AG20443 (cell line): Measurements from ENCODE around the gene NAT14.
A peak's percentile ranks its signal among the peaks of the same experiment; 100 is the strongest.
"Not testable (repeated sequence)": the region's sequence is repeated elsewhere in the genome, so short reads cannot be mapped to it uniquely, and the experiment has no call there.

Source experiments
- DNase-seq: peaks from one replicate; pipeline ENCODE4 v3.0.0; 2012; ENCODE audit warnings: low spot score, mixed read lengths

NAT14 gene, protein sequence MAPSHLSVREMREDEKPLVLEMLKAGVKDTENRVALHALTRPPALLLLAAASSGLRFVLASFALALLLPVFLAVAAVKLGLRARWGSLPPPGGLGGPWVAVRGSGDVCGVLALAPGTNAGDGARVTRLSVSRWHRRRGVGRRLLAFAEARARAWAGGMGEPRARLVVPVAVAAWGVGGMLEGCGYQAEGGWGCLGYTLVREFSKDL

GRCh38 chr19:55484593-55485438, at the start of gene NAT14:
TSS of gene NAT14 (plus strand) at chr19:55485188. CDS start at chr19:55485709, 521 bp downstream.
- peak; percentile 88 for DNase-seq

- DNase-seq = no peak
Observed at GRCh38 chr19:55436847-55437246, 48.1 kb upstream of the NAT14 start.

DNA sequence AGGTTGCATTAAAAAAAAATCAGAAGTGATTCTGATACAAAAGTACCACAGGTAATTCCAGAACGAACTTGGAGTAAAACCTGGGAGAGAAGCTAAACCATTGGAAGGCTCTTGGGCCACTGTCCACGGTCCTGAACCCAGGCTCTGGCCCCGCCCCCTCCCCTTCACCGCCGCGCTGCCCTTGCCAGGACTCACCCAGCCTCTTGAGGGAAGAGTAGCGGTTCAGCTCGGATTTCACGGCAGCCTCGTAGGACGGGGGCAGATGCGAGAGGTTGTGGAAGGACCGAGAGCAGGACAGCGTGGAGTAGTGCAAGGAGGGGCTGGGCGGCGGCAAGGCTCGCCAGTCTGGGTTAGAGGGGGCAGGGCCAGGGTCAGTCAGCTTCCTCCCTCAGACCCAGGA, 47.6 kb upstream of the NAT14 start:
- DNase-seq = peak; percentile 83

DNA sequence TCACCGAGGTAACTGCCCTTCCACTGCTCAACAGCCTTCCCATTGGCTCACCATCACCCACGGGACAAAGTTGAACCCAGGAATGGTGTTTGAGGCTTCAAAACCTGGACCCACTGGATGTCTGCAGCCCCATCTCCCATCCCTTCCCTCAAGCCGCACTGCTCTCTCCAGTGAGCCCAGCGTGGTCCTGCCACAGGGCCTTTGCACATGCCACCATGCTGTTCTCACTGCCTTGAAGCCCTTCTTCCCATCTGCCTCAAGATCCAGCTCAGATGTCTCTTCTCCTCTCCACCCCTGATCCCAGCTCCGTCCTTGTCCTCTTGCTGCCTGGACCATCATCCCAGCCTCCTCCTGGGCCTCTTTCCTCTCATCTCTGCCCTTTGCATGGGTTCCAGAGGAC, 45.9 kb upstream of the NAT14 start:
- DNase-seq = no peak

- no peak for DNase-seq
Observed at GRCh38 chr19:55440411-55441105, 44.4 kb upstream of the NAT14 start.

DNA sequence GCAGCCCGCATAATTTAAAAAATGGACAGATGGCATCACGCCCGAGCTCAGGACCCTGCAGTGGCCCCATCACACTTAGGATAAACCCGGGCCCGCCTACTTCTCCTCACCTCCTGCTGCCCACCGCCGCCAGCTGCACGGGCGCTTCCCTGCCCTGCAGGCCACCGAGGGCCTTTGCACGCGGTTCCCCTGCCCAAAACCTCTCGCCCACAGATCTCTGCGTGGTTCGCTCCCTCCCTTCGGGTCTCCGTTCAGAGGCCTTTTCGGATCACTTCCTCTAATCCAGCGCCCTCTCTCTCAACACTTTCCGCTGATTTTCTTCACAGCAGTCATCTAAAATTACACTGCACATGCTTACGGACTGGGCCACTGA, 43.7 kb upstream of the NAT14 start:
- DNase-seq = no peak

DNA sequence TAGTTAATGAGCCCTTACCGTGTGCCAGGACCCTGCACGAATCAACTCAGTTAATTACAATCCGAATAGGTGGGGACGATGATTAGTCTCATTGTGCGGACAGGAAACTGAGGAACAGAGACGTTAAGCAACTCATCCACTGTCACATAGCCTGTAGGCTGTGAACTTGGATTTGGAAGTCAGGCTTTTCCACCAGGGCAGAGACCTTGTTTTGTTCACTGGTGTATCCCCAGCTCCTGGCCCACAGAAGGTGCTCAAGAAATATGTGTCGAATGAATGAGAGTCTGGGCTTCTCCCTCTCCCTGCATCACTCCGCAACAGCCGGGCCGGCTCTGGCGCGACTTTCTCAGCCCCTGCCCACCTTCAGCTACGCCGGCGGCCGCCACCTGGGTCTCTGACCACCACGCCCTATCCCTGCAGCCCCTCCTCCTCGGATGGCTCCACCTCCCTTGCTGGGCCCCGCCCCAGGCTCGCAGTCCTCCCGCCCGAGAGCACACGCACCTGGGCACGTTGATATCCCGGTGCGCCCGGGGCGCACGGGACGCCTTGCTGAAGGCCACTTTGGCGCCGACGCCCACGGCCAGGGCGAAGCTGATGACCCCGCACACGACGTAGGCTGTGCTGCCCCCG, 43.2 kb upstream of the NAT14 start:
- DNase-seq = no peak

DNA sequence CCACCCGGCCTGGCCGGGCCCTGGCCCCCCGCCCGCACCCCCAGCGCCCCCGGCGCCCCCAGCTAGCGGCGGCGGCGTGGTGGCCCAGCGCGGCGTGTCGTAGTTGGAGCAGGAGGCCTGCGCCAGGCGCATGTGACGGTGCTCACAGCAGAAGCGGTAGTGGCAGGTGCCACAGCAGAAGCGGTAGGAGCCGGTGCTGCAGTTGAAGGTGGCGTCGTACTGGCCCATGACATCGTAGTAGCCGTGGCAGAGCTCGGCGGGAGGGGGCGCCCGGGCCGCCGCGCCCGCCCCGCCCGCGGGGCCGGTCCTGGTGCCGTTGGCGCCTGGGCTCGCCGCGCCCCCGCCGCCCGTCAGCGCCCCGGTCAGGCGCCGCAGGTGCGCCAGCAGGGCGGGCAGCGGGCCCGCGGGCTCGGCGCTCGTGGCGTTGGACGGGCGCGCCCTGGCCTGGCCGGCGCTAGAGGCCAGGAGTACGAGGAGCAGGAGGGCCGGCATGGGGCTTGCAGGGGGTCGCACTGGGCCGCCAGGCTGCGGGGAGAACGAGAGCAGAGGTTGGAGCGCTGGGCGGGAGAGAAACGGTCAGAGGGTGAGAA, 42.5 kb upstream of the NAT14 start:
- no peak for DNase-seq

GRCh38 chr19:55443045-55443823, 41.8 kb upstream of the NAT14 start, which contains the start of gene SHISA7:
TSS of gene SHISA7 (minus strand) at chr19:55443300. CDS start at chr19:55442863, 437 bp downstream.
- no peak for DNase-seq

DNA sequence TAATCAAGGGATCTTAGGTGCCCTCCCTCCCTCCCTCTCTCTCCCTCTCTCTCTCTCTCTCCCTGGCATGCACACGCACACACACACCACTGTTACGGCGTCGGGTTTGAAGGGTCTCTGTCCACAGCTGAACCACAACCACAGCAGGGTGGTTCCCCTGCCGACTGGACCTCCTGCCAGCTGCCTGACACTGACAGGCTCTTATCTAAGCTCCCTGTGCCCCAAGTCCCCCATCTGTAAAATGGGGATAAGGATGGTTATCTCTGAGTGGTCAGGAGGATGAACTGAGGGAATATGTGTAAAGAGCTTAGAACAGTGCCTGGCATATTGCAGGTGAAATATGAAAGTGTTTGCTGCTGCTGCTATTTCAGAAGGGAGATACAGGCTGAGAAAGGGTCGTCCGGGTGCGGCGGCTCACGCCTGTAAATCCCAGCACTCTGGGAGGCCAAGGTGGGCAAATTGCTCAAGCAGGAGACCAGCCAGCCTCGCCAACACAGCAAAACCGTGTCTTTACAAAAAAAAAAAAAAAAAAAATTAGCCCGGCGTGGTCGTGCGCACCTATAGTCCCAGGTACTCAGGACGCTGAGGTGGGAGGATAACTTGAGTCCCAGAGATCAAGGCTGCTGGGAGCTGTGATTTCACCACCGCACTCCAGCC, 41.0 kb upstream of the NAT14 start:
- no peak for DNase-seq

DNA sequence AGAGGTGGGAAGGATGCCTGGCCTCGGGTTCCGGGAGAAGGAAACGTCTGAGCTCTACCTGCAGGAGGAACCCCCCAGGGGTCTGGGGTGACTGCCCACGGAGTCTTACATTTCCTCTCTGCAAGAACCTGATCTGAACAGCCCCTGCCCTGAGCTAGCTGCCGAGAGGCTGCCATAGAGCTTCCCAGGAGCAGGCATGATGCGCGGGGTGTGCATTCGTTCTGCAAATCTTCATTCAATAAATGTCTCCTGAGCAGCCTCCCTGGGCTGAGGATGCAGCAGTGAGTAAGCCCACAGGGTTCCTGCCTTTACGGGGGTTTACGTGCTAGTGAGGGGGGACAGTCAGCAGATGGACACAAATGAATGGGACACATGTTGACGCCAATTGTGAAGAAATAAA, 40.3 kb upstream of the NAT14 start:
- DNase-seq = no peak

- DNase-seq = no peak
Observed at GRCh38 chr19:55446060-55446459, 38.9 kb upstream of the NAT14 start.

DNA sequence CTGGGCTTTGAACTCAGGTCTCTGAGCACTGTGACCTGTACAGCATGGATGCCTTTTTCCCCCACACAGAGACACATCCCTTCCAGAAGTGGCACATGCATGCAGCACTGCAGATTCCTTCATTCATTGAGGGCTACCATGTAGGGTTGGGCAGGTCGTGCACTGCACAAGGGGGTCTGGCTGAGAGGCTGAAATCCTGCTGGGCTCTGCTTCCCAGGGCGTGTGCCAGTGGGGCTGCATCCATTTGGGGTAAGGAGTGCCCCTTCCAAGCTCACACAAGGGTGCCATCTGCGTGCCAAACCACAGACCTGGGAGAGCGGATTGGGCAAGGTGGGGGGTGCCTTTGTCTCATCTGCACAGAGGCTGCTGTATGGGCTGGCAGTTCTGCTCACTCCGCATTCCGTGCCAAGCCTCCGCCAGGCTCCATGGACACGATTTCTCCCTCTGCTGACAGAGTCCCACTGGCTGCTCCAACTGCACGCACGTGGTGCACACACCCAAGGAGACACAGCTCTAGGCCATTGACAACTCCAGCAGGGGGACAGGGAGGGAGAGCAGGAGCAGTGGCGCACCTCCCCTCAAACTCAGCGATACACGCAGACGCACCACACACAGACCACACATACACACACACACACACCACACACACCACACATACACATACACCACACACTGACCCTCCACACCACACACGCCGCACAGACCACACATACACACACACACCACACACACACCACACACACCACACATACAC, 37.4 kb upstream of the NAT14 start:
- peak; percentile 77 for DNase-seq

- not testable (repeated sequence) for DNase-seq
Observed at GRCh38 chr19:55448175-55448490, 36.9 kb upstream of the NAT14 start.

GRCh38 chr19:55449469-55449868, 35.5 kb upstream of the NAT14 start:
- DNase-seq = no peak

DNA sequence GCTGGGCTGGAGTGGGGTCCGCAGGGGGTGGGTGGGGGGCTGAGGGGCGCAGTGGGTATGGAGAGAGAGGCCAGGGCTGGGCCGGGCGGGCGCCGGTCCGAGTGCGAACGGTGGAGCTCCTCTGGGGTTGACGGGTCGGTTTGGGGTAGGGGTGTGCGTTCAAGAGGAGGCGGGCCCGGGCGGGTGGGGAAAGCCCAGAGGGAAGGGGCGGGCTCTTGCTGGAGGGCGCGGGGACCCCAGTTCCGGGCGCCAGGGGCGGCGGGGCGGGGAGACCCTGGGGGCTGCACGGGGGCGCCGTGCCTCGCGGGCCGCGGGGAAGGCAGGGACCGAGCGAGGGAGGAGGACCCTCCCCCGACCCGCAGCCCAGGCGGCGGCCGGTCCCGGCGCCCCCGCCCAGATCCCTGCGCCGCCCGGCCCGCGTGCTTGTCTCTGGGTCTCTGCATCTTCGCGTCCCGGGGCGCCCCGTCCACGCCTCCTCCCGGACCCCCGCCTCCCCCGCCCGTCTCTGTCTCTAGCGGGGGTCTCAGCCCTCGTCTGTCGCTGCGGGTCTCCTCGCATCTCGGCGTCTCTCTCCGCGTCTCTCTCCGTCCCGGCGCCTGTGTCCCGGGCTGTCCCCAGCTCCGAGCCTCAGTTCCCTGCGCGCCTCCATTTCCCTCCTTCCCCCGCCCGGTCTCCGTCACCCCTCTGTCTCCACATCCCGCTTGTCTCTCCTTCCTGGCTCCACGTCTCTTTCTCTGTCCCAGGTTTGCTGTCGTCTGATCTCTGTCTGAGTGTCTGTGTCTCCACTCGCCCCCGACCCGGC, 33.6 kb upstream of the NAT14 start:
- DNase-seq = no peak

GRCh38 chr19:55451965-55452748, 32.8 kb upstream of the NAT14 start:
- DNase-seq = no peak

GRCh38 chr19:55452749-55453346, 32.1 kb upstream of the NAT14 start:
- peak; percentile 86 for DNase-seq
